GM18951 (cell line): ENCODE measurements around the gene FKBP3.
A peak's percentile ranks its signal among the peaks of the same experiment; 100 is the strongest.
"Not testable (repeated sequence)": the region's sequence is repeated elsewhere in the genome, so short reads cannot be mapped to it uniquely, and the experiment has no call there.

Experiments used
- POLR2A ChIP-seq: IDR thresholded peaks from 4 replicates; pipeline ENCODE4 v1.6.1; 2011; ENCODE audit warnings: mild to moderate bottlenecking; ENCODE audit not compliant: insufficient read length, insufficient read depth; ENCODE audit errors: extremely low read depth
- in situ Hi-C: fragments of 300-500 bp; cut with MboI; formaldehyde crosslinking; loops from one replicate; pipeline ENCODE4 v1.12.0; 2022; ENCODE audit warnings: low sequenced_read_pairs, mixed read lengths, inconsistent platforms; ENCODE audit not compliant: unreplicated experiment

FKBP3 gene

GRCh38 chr14:45134051-45134958 is at the start of gene FKBP3:
TSS of gene FKBP3 (minus strand) at chr14:45134481. CDS start at chr14:45134456, 25 bp downstream.
- in situ Hi-C loops, result no loop called here
- TF ChIP-seq POLR2A, result peak; percentile 95

GRCh38 chr14:45181806-45182205 is 47.5 kb upstream of the FKBP3 start:
- in situ Hi-C loops, result no loop called here
- no peak for TF ChIP-seq POLR2A

- in situ Hi-C loops, result no loop called here
- TF ChIP-seq POLR2A, result no peak
Observed at GRCh38 chr14:45181329-45181728, 47.0 kb upstream of the FKBP3 start.

- in situ Hi-C loops, result no loop called here
- no peak for TF ChIP-seq POLR2A
Observed at GRCh38 chr14:45177076-45177475, 42.8 kb upstream of the FKBP3 start.

- in situ Hi-C loops, result no loop called here
- TF ChIP-seq POLR2A, result no peak
Observed at GRCh38 chr14:45169906-45170305, 35.6 kb upstream of the FKBP3 start.

- TF ChIP-seq POLR2A, result no peak
- in situ Hi-C loops, result no loop called here
Observed at GRCh38 chr14:45156067-45156466, 21.8 kb upstream of the FKBP3 start.

GRCh38 chr14:45150386-45150890 is 16.2 kb upstream of the FKBP3 start:
- no peak for TF ChIP-seq POLR2A
- in situ Hi-C loops, result no loop called here

GRCh38 chr14:45149602-45150001 is 15.3 kb upstream of the FKBP3 start:
- in situ Hi-C loops, result no loop called here
- TF ChIP-seq POLR2A, result no peak

GRCh38 chr14:45145214-45145613 is 10.9 kb upstream of the FKBP3 start:
- TF ChIP-seq POLR2A, result no peak
- in situ Hi-C loops, result no loop called here

- in situ Hi-C loops, result no loop called here
- TF ChIP-seq POLR2A, result no peak
Observed at GRCh38 chr14:45144658-45145057, 10.4 kb upstream of the FKBP3 start.

GRCh38 chr14:45142083-45142482 is 7.8 kb upstream of the FKBP3 start:
- in situ Hi-C loops, result not testable (repeated sequence)

- in situ Hi-C loops, result no loop called here
- no peak for TF ChIP-seq POLR2A
Observed at GRCh38 chr14:45140661-45141187, 6.4 kb upstream of the FKBP3 start.

GRCh38 chr14:45136399-45136798 is 2.1 kb upstream of the FKBP3 start:
- no peak for TF ChIP-seq POLR2A
- in situ Hi-C loops, result no loop called here

GRCh38 chr14:45135659-45136395 is 1.5 kb upstream of the FKBP3 start, which contains the start of gene FANCM:
TSS of gene FANCM (plus strand) at chr14:45135930. CDS start at chr14:45136032, 102 bp downstream.
- peak; percentile 80 for TF ChIP-seq POLR2A
- in situ Hi-C loops, result no loop called here

- in situ Hi-C loops, result no loop called here
- TF ChIP-seq POLR2A, result no peak
Observed at GRCh38 chr14:45135156-45135555, 875 bp upstream of the FKBP3 start.
